IgD-negative memory B cell (primary cell): Measurements from ENCODE around the gene SLC12A9. TPM values are rescaled to one million over a fixed set of nuclear protein-coding genes. Genes with fewer than 3 reads are reported as not detected.
"Not testable (repeated sequence)": the region's sequence is repeated elsewhere in the genome, so short reads cannot be mapped to it uniquely, and the experiment has no call there.

Experiments used
- H3K27ac Mint-ChIP-seq, 3 donors: one replicate each; pipeline ENCODE4 v1.8.0; 2020 to 2022; ENCODE audit warnings: mild to moderate bottlenecking in 3 of 3, mixed read lengths in 3 of 3, moderate library complexity in 1 of 3
- H3K27me3 Mint-ChIP-seq: one replicate; pipeline ENCODE4 v1.8.0; 2021; ENCODE audit warnings: mixed read lengths
- H3K36me3 Mint-ChIP-seq: one replicate; pipeline ENCODE4 v1.8.0; 2020; ENCODE audit warnings: mild to moderate bottlenecking, mixed read lengths
- H3K4me1 Mint-ChIP-seq, 3 donors: one replicate each; pipeline ENCODE4 v1.8.0; 2020 to 2022; ENCODE audit warnings: mixed read lengths in 3 of 3, mild to moderate bottlenecking in 1 of 3
- H3K4me3 Mint-ChIP-seq, 4 donors: one replicate each; pipeline ENCODE4 v1.8.0; 2020 to 2022; ENCODE audit warnings: mild to moderate bottlenecking in 4 of 4, mixed read lengths in 4 of 4, moderate library complexity in 3 of 4
- H3K9me3 Mint-ChIP-seq, 3 donors: one replicate each; pipeline ENCODE4 v1.8.0; 2020 to 2021; ENCODE audit warnings: mixed read lengths in 3 of 3, mild to moderate bottlenecking in 1 of 3
- polyA plus RNA-seq: library from polyadenylated mRNA; unstranded; fragments of 300-500 nt; fragmentation: Illumina TruSeq; gene quantifications from one replicate; pipeline ENCODE4 v1.2.3, GENCODE V29; 2021

The SLC12A9 gene, protein sequence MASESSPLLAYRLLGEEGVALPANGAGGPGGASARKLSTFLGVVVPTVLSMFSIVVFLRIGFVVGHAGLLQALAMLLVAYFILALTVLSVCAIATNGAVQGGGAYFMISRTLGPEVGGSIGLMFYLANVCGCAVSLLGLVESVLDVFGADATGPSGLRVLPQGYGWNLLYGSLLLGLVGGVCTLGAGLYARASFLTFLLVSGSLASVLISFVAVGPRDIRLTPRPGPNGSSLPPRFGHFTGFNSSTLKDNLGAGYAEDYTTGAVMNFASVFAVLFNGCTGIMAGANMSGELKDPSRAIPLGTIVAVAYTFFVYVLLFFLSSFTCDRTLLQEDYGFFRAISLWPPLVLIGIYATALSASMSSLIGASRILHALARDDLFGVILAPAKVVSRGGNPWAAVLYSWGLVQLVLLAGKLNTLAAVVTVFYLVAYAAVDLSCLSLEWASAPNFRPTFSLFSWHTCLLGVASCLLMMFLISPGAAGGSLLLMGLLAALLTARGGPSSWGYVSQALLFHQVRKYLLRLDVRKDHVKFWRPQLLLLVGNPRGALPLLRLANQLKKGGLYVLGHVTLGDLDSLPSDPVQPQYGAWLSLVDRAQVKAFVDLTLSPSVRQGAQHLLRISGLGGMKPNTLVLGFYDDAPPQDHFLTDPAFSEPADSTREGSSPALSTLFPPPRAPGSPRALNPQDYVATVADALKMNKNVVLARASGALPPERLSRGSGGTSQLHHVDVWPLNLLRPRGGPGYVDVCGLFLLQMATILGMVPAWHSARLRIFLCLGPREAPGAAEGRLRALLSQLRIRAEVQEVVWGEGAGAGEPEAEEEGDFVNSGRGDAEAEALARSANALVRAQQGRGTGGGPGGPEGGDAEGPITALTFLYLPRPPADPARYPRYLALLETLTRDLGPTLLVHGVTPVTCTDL
- polyA plus RNA-seq, result 11.4 TPM

DNA sequence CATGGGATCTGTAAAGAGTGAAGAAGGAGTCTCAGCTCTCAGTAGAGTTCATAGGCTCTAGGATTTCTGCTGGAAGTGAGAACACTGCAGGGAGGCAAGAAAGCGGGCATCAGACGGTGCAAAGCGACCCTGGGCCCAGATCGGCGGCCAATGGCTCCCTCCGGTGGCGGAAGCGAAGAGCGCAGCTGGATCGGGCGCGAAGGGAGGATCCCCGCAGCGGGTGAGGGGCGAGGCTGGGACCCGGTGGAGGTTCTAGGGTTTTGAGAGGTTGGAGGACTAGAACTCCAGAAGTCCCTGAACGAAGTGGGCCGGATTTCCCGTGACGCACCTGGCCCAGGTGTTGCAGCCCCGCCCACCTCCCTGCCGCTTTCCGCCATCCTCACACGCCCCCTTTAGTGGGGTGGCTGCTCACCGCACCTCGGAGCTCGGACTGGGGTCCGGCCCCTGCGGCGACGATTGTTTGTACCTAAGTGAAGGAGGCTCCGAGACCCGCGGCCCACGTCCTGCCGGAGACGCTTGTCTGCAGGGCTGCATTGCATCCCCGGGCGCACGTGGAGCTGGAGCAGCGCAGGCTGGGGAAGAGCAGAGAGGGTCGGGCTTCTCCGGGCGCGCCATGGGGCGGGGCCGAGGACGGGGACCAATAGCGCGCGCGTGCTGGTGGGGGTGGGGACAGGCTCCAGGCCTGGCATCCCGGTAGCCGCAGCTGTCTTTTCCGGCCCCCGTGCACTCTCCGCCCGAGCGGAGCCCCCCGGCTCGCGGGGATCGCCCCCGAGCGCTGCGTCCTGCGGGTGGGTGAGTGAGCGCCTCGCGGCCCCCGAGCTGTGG lies at the start of gene SLC12A9:
TSS of gene SLC12A9 (plus strand) at position 666 of the 825 bp plus-strand sequence. CDS start 1,485 bp downstream, outside the sequence.
- no peaks in the 10 kb centered on the region for H3K9me3 Mint-ChIP-seq
- peak within 1 kb of the TSS; percentile 79 to 93 (median 92) for H3K27ac Mint-ChIP-seq
- H3K27me3 Mint-ChIP-seq, result no peaks in the 10 kb centered on the region
- no peaks in the 10 kb centered on the region for H3K36me3 Mint-ChIP-seq
- H3K4me1 Mint-ChIP-seq, result peaks cover 4 to 10% (median 7%) of the 10 kb centered on the region in 3 donors
- peak within 1 kb of the TSS; percentile 85 to 98 (median 92) for H3K4me3 Mint-ChIP-seq

DNA sequence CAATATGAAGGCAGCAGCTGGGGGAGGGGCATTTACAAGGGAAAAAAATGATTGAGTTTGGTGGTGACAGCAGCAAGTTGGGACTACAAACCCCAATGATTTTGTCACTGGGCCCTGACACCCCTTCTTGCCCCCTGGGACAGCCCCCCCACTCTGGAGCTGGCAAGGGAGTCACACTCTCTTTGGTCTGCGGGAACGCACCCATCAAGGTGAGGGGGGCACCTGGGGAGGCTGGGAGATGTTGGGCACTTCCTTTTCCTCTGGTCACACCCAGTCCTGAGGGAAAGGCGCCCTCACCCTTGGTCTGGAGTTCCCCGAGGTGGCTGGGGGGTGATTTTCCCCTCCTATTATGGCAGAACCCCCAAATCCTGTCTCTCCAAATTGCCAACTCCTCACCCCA lies 49.6 kb upstream of the SLC12A9 start:
- Mint-ChIP-seq H3K27ac (peak overlapping the region in 2 of 3 donors; percentile 89 to 90), H3K36me3 (peaks cover 3% of the 10 kb centered on the region), H3K4me3 (peak overlapping the region; percentile 33 to 94 (median 76)), H3K27me3 (no peaks in the 10 kb centered on the region), H3K4me1 (peaks cover 13 to 20% (median 17%) of the 10 kb centered on the region in 3 donors), H3K9me3 (no peaks in the 10 kb centered on the region)

DNA sequence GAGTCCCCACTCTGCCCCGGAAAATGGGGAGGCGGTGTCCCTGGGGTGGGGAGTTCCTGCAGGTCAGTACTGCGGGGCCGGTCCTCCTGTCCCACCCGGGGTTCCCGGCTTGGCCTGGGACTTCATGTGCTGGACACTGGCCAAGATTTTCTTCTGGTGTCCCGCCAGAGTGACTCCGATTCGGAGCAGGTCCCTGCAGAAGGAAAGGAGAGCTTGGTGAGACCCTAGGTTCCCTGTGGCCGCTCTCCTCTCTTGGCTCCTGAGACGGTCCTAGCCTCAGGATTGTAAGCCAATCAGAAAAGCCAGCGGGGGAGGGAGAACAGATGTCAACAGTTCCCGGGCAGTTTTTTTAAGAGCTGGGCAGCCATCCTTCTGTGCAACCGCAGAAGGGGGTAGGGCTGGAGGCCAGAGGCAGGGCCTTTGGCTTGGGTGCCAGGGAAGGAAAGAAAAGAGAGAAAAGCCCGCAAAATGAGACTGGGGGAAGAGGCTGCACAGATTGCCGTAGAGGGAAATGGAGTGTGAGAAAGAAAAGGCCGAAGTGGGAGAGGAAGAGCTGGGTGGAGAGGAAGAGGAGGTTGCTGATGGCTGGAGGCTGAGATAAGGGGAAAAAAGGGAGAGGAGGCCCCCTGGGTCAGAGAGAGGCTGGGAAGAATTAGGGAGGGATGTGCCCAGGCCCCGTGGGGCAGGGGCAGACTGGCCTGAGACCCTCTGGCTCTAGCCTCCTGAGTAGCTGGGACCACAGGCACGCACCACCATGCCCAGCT lies 48.9 kb upstream of the SLC12A9 start:
- Mint-ChIP-seq H3K27me3 (no peaks in the 10 kb centered on the region), H3K4me1 (peaks cover 13 to 17% (median 16%) of the 10 kb centered on the region in 3 donors), H3K27ac (peak overlapping the region; percentile 3 to 90 (median 89)), H3K4me3 (peak overlapping the region; percentile 74 to 94 (median 84)), H3K36me3 (peaks cover 3% of the 10 kb centered on the region), H3K9me3 (no peaks in the 10 kb centered on the region)

DNA sequence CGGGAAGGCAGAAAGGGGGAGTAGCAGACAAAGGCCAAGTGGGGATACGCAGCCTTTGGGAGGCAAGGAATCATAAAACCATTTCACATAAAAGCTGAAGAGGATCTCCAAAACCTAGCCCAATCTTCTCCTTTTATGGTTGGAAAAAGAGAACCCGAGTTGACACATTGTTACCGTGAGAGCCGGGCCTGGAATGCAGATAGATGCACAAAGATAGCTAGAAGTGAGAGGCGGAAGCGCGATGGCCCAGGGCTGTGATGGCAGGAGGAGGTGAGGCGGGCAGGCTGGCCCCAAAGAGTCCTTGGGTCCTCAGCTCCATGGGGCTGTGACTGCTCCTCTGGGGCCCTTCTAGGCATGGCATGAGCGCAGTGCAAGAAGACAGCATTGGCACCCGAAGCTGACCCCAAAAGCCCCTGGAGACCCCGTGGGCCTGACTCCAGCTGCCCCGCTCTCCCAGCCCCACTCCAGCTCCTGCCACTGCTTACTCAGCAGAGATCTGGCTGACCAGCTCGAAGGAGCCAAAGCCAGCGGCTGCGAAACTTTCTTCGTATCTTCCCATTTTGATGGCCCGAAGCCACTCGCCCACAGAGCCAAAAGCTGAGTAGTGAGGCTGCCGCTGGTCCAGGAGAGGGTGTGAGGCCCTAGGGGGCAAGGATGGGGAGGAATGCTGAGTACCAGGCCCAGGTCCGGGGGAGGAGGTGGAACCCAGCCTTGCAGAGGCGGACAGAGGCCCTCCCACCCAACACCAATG lies 47.7 kb upstream of the SLC12A9 start:
- peaks cover 3% of the 10 kb centered on the region for H3K36me3 Mint-ChIP-seq
- H3K4me1 Mint-ChIP-seq, result peaks cover 9 to 12% (median 9%) of the 10 kb centered on the region in 3 donors
- H3K27ac Mint-ChIP-seq, result no peak overlapping the region
- no peak overlapping the region for H3K4me3 Mint-ChIP-seq
- H3K9me3 Mint-ChIP-seq, result no peaks in the 10 kb centered on the region
- no peaks in the 10 kb centered on the region for H3K27me3 Mint-ChIP-seq

DNA sequence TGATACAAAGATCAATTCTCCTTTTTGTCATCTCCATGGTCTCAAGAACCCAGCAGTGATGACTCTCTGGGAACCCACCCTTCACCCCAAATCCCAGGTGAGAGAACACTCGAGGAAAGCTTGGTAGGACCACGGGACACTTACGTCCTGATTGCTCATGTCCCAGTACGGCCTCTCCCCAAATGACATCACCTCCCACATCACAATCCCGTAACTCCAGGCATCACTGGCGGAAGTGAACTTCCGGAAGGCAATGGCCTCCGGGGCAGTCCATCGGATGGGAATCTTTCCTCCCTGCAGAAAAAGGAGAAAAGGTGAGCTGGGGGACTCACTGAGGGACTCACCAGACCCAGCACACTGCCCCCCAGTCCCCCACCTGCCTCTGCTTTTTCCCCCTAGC lies 46.2 kb upstream of the SLC12A9 start:
- Mint-ChIP-seq H3K9me3 (no peaks in the 10 kb centered on the region), H3K27me3 (no peaks in the 10 kb centered on the region), H3K27ac (peak overlapping the region in 1 of 3 donors; percentile 53), H3K36me3 (peaks cover 3% of the 10 kb centered on the region), H3K4me1 (peaks cover 9 to 12% (median 9%) of the 10 kb centered on the region in 3 donors), H3K4me3 (no peak overlapping the region)

DNA sequence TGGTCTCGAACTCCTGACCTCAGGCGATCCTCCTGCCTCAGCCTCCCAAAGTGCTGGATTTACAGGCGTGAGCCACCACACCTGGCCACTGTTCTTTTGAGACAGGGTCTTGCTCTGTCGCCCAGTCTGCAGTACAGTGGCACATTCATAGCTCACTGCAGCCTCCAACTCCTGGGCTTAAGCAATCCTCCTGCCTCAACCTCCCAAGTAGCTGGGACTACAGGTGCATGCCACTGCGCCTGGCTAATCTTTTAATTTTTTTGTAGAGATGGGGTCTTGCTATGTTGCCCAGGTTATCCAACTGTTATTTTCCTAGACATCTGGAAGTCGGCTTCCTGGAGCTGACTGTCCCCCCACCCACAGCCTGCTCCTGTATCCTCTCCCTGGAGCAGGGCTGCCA lies 45.6 kb upstream of the SLC12A9 start:
- H3K9me3 Mint-ChIP-seq, H3K36me3 Mint-ChIP-seq, H3K27me3 Mint-ChIP-seq, H3K27ac Mint-ChIP-seq: not testable (repeated sequence)
- H3K4me3 Mint-ChIP-seq, result peak overlapping the region in 1 of 4 donors; percentile 13
- peaks cover 9 to 12% (median 9%) of the 10 kb centered on the region in 3 donors for H3K4me1 Mint-ChIP-seq

DNA sequence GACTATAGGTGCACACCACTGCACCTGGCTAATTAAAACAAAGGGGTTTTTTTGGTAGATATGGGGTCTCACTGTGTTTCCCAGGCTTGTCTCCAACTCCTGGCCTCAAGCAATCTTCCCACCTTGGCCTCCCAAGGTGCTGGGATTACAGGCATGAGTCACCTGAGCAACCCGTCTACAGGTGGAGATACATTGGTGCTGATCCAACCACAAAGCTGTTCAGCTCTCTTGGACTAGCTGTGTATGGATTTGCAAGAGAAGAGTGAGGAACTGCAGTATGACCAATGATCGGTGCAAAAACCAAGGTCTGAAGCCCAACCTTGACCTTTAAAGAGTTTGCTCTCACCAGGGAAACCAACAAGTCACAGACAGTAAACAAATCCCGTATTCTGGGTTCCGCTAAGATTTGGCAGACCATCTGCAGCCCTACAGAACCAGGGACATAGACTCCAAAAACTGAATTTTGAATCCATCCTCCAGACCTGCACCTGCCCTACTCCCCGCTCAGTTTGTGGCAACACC lies 44.1 kb upstream of the SLC12A9 start:
- Mint-ChIP-seq H3K27ac (no peak overlapping the region), H3K4me3 (no peak overlapping the region), H3K27me3 (no peaks in the 10 kb centered on the region), H3K9me3 (no peaks in the 10 kb centered on the region), H3K36me3 (peaks cover 3% of the 10 kb centered on the region), H3K4me1 (peaks cover 4 to 6% (median 5%) of the 10 kb centered on the region in 3 donors)

DNA sequence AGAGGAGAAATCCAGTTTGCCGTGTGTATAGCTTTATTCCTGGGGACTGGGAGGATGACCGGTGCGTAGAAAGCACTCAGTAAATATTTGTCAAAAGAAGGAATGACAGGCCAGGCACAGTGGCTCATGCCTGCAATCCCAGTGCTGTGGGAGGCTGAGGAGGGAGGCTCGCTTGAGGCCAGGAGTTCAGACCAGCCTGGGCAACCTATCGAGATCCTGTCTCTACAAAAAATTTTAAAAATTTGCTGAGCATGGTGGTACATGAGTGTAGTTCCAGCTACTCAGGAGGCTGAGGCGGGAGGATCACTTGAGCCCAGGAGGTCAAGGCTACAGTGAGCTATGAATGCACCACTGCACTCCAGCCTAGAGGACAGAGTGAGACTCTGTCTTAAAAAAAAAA lies 41.0 kb upstream of the SLC12A9 start:
- no peak overlapping the region for H3K4me3 Mint-ChIP-seq
- H3K27ac Mint-ChIP-seq, result no peak overlapping the region
- H3K9me3 Mint-ChIP-seq, result no peaks in the 10 kb centered on the region
- no peaks in the 10 kb centered on the region for H3K36me3 Mint-ChIP-seq
- no peaks in the 10 kb centered on the region for H3K4me1 Mint-ChIP-seq
- no peaks in the 10 kb centered on the region for H3K27me3 Mint-ChIP-seq

DNA sequence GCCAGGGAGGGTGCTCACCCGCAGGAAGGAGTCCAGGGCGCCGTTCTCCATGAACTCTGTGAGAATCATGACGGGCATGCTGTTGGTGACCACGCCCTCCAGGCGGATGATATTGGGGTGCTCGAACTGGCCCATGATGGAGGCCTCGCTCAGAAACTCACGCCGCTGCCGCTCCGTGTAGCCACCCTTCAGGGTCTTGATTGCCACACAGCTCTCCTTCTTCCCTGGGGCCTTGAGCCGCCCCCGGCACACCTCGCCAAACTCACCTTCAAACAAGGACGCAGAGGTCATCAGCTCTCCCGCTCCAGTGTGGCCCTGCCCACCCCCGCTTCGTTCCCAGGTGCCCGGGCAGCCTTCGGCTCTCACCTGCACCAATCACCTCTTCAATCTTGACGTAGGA lies 39.8 kb upstream of the SLC12A9 start:
- H3K36me3 Mint-ChIP-seq, result no peaks in the 10 kb centered on the region

DNA sequence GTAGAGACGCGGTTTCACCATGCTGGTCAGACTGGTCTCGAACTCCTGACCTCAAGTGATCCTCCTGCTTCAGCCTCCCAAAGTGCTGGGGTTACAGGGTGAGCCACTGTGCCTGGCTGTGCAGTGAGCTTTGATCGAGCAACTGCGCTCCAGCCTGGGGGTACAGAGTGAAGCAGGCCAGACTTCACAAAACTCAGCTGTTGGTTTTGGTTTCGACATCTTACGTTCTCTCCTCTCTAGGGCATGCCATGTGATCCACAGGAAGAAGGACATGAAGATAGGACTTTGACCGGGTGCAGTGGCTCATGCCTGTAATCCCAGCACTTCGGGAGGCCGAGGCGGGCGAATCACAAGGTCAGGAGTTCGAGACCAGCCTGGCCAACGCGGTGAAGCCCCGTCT lies 36.0 kb upstream of the SLC12A9 start:
- H3K27ac Mint-ChIP-seq, H3K4me1 Mint-ChIP-seq, H3K9me3 Mint-ChIP-seq, H3K36me3 Mint-ChIP-seq, H3K27me3 Mint-ChIP-seq: not testable (repeated sequence)
- H3K4me3 Mint-ChIP-seq, result peak overlapping the region in 1 of 4 donors; percentile 17

More for the DNA sequence above, 39.8 kb upstream of the SLC12A9 start:
- Mint-ChIP-seq H3K4me1 (no peaks in the 10 kb centered on the region), H3K27ac (no peak overlapping the region), H3K4me3 (peak overlapping the region in 1 of 4 donors; percentile 55), H3K9me3 (no peaks in the 10 kb centered on the region), H3K27me3 (no peaks in the 10 kb centered on the region)

DNA sequence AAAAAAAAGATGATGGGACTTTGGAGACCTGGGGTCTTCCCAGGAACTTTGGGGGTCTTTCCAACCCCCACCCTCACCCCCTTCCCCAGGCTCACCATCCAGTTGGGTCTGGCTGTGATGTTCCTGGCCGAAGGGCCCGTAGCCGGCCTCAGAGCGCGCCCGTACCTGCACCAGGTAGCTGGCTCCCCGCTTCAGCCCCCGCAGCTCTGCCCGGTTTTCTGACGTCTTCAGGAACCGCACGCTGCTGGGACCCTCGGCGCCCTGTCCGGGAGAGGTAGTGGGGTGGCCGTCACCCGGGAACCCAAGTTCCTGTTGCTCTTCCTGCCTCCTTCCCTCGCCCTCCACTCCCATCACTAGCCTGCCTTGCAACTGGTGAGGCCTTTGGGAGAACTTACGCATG lies 35.4 kb upstream of the SLC12A9 start:
- Mint-ChIP-seq H3K9me3 (no peaks in the 10 kb centered on the region), H3K36me3 (peaks cover 3% of the 10 kb centered on the region), H3K4me3 (no peak overlapping the region)

DNA sequence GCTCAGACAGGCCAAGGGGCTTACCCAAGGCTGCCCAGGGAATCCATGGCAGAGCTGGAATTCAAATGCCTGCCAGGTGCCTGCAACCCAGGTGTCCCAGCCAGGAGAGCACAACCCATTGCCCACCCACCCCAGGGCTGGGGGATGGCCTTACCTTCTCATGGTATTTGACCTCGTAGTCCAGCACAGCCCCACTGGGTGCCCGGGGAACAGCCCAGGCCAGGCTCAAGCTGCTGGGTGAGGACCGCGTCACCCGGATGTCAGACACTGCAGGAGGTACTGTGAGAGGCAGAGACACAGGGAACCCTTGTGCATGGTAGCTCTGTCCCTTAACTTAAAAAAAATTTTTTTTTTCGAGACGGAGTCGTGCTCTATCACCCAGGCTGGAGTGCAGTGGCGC lies 34.1 kb upstream of the SLC12A9 start:
- Mint-ChIP-seq H3K27me3 (peaks cover 4% of the 10 kb centered on the region), H3K4me3 (no peak overlapping the region), H3K36me3 (peaks cover 3% of the 10 kb centered on the region), H3K27ac (no peak overlapping the region), H3K9me3 (no peaks in the 10 kb centered on the region), H3K4me1 (no peaks in the 10 kb centered on the region)

More for the DNA sequence above, 35.4 kb upstream of the SLC12A9 start:
- Mint-ChIP-seq H3K27ac (no peak overlapping the region), H3K4me1 (no peaks in the 10 kb centered on the region), H3K27me3 (peaks cover 2% of the 10 kb centered on the region)

DNA sequence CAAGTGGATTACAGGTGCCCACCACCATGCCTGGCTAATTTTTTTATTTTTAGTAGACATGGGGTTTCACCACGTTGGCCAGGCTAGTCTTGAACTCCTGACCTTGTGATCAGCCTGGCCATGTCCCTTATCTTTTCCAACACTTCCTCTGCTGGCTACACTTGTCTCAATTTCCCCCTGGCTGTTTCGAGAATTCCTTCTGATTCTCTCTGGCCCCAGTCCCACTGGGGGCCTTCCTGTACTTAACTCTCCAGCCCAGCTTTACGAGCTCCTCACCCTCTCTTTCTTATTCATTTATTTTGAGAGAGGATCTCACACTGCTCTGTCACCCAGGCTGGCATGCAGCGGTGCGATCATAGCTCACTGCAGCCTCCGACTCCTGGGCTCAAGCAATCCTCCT lies 33.7 kb upstream of the SLC12A9 start:
- Mint-ChIP-seq H3K36me3 (peaks cover 3% of the 10 kb centered on the region), H3K4me3 (no peak overlapping the region), H3K27ac (no peak overlapping the region), H3K27me3 (peaks cover 5% of the 10 kb centered on the region), H3K9me3 (no peaks in the 10 kb centered on the region), H3K4me1 (no peaks in the 10 kb centered on the region)
